NCI-H460 (cell line): ENCODE results near the gene IL22. TPM values are rescaled to one million over a fixed set of nuclear protein-coding genes. Genes with fewer than 3 reads are reported as not detected.
"Not testable (repeated sequence)": the region's sequence is repeated elsewhere in the genome, so short reads cannot be mapped to it uniquely, and the experiment has no call there.

Experiments used
- DNase-seq: peaks from one replicate; pipeline ENCODE4 v3.0.0-alpha.2; 2016; ENCODE audit warnings: low read depth; ENCODE audit errors: extremely low read depth
- total RNA-seq: library from RNA; depleted of rRNA; stranded (reverse); fragments of >200 nt; shearing (Covaris generic); gene quantifications from 2 replicates; pipeline ENCODE4 v1.2.3, GENCODE V29; 2014

IL22 gene
- total RNA-seq, 1 experiment from 2014 or later = not detected

DNA sequence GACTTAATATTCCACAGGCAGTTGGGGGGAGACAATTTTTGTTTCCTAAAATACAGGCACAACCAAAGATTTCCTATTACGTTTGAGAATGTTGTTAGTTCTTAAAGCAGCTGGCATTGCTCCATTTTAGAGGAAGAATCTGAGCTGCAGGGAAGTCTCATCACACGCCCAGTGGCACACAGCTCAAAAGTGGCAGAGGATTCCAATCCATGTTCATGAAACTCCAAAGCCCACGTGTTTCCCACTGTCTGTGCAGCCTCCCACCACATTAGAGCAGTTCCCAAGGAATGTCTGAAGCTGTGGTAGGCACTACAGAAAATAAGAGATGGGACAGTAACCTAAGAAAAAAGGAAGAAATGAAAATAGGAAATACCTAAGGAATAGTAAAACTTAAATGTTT, 21.7 kb downstream of the IL22 start:
- no peak for DNase-seq

DNA sequence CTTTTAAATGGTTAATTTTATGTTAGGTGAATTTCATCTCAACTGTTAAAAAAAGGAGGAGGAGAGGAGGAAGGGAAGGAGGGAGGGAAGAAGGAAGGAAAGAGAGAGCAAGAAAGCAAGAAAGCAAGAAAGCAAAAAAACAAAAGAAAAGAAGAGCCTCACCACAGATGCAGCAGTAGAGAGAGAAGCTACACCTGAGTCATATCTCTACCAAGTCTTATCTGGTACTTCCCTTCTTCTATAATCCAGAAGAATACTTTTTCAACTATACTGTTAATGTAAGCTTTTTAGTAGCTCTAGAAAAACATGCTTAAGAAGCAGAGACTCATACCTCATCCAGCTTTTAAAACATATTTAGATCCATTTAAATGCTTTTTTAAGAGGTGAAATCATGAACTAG, 22.2 kb downstream of the IL22 start:
- DNase-seq = no peak

DNA sequence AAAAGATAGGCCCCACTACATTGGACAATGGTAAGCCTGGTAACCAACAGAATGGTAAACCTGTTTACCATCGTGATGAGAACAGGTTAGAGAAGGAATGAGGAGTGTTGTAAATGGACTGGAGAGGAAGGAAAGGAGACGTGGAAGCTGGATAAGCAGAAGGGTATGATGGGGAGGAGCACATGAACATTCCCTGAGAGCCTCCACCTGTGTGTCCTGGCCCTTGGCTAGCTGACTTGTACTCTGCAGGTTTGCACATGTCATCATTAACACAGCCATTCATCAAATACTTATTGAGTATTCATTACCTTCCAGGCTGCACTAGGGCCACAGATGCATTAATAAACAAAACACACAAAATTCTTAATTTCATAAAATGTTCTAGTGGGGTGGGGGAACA, 23.4 kb downstream of the IL22 start:
- no peak for DNase-seq

DNA sequence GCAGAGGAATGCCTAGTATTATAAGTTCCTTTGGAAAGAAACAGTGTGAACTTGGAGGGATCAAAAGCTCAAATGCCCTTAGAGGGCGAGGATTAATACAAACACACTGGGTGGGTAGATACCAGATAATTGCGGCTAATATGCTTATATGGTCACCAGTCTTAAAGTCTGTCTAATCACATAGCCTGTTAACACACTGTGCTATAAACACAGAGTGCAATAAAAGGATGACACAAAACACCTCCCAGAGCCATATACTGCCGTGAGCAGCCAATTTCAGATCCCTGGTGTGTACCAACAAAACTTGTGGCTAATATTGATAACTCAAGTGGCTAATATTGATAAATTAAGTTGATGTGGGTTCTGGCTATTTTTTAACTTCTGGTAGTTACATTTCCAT, 26.0 kb downstream of the IL22 start:
- no peak for DNase-seq

DNA sequence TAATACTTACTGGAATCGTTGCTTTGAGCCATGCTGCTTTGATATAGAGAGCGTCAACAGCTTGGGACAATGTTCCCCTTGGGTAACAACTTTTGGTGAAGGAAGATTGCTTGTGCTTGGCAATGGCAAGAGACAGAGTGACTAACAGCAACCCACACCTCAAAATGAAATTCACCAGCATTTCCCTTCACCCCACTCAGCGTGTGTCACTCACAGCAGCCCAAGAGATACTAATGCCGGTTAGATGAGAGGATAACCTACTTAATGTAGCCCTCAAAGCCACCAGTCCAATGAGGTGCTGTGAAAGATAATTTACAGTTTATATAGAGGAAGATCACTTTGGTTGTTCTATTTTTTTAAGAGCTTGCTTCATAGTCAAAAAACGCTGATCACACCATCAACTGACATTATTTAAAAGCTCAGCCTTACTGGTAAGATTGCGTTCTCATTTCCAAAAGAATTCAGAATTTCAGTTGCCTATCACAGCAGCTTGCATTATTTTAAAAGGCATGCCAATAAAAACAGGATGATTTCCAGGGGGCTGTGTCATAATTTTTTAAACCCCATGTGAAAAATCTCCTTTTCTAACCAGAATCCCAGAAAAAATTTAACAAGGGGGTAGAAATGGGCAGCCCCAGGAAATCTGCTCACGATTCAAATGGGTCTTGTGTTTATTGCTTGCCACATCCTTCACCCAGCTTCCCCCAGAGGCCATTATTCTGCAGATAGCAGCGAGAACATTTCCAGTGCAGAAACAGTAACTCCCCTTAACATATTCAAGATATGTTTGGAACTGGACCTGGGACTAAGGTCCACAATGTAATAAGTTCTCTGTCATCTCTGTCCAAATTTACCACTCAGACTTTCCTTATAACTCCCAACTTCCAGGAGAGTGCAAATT, 27.6 kb downstream of the IL22 start, which contains the start of gene IL26:
TSS of gene IL26 (minus strand) at position 235 of the 901 bp plus-strand sequence. CDS start at position 181, 54 bp downstream.
- DNase-seq = no peak

DNA sequence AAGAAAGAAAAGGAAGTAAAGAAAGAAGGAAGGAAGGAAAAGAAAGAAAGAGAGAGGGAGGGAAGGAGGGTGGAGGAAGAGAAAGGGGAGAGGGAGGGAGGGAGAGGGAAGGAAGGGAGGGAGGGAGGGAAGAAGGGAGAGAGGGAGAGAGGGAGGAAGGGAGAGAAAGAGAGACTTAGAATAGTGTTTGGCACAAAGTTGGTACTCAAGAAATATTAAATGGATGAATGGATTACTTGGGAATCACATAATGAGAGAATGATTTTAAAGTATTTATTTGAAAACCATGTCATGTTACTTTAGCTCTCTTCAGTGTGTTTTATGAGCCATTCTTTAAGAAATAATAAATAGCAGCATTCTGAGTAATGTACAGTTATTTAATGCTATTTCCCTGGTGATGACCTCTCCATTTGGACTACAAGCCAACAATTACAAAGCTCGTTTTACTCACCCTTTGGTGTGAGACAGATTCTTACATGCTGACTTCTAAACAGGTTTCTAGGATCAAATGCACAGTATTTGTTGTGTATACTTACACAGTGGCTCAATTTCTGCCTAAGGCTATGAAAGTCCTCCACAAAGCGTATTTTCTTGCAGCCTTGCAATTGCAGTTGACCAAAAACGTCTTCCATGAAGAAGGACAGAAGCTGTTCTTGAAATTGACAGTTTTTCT, 28.7 kb downstream of the IL22 start:
- DNase-seq = no peak

DNA sequence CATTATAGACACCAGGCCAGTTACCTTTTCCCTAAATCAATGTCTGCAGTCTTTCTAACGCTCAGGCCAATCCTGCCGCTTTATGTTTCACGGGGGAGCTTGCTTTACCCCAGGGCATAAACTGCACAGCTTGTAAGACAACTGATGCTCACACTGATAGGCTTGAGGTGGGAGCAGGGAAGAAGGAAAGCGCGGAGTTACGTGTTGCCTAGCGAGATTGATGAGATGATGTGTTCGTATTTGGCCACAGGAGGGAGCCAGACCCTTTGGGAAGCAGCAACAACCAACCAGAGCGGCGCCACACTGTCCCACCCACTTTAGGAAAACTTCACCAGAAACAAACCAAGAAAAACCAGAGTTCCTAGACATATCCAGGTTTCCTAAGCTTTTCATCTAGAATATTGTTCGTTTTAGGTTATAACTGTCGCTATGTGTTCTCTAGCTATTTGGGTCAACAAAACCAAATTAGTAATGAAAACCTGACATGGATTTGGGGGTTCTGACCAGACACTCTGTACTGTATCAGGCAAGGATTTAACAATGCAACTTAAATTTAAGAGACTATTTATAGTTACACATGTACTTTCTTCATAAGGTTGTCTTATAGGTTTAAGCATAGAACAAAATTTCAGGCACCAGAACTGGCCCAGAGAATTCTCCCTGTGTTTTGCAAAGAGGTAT, 30.2 kb downstream of the IL22 start:
- peak; percentile 80 for DNase-seq

DNA sequence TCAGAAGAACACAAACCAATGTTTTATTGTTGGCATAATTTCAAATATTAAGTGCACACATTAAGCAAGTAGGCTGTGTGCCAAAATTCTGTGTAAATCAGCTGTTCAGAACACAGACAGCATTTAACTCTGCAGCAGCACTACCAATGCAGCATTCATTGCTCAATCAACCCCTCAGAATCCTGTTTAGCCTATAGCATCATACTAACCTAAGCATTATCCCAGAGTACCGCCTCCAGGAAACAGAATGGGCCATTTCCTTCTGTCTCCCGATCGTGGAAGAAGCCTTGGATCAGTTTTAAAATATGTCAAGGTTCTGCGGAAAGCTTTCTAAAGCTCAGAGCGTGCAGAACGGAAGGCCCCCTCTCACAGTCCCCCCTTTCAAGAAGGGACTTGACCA, 31.1 kb downstream of the IL22 start:
- DNase-seq = no peak

DNA sequence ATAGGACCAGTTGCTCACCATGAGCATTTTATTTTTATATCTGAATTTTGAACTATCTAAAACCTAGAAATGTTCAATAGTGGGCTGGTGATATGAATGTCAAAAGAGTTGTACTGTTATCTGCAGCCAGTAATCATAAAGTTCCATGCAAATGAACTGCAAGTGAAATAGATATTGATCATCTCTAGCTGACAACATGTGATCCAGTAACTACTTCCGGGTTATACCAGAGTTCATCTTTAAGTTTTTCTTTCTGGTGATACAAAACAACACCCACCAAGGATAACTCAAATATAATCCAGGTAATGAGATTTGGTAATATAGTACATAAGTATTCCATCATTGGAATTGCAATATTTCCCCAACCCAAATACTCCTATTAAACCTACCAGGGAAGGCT, 31.9 kb downstream of the IL22 start:
- no peak for DNase-seq

DNA sequence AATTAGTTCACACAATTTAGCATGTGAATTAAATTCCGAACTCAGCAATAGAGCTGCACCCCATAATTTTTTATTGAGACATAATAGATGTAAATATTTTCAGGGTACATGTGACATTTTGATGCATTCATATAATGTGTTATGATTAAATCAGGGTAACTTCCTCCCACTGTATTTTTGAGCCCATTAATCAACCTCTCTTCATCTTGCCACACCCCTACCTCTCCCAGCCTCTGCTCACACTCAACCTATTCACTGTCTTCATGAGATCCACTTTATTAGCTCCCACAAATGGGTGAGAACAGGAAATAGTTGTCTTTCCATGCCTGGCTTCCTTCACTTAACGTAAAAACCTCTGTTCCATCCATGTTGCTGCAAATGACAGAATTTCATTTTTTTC, 42.5 kb downstream of the IL22 start:
- DNase-seq = no peak

DNA sequence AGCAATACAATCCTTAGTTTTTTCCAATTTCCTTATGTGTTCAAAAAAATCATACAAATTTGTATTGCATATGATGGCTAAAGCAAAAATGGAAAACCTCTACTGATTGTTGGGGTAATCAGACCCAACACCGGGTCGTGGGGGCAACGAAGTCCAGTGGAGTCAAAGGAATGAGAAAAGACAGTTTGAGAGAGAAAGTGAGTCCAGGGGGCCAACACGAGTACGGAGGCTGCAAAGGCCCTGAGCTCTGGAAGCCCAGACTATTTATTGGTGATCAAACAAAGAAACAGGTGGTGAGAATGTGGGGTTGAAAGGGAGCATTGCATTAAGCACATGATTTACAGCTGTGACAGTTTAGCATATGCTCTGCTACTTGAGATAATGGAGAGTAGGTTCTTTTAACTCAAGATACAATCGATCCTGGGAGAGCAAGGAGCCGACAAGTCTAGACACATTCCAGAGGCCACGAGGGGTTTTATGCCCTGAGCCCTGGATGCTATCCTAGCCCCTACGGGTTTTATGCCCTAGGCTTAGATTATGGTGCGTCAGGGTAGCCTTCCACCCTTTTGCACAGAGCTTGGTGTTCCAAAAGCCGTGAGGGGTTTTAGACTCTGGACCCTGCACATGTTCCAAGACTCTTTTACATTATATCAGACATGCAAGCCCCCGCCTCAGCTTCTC, 44.2 kb downstream of the IL22 start:
- DNase-seq = not testable (repeated sequence)

DNA sequence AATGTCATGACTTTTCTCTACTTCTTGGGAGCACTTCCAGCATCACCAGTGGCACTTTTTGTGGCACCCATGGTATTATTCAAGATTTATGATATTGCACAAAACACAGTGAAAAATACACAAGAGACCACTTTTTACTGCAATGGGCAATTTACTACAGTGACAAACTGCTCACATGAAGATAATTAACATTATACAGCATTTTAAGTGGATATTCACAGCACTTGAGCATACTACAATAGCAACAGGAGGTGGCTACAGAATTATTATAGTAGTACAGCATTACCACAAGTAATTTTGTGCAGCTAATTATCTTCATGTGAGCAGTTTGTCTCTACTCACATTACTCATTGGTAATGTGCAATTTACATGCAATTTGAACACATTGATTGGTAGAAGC, 46.1 kb downstream of the IL22 start:
- no peak for DNase-seq

DNA sequence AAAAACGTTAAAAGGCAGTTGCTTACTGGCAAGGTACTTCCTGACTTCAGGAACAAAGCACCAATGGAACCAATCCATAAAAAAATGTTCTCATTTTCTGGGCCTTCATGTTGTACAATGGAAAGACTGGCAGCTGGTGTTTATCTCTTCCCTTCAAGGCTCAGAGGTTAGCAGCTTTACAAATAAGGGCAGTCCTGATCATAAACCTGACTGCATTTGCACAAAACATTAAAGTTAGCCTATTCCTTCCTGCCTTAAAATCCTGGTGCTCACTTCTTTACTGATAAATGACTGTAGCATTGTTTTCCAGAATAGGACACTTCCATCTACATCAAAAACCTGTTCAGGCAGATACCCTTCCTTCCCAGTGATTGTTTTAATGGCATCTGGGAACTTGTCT, 47.0 kb downstream of the IL22 start:
- no peak for DNase-seq

DNA sequence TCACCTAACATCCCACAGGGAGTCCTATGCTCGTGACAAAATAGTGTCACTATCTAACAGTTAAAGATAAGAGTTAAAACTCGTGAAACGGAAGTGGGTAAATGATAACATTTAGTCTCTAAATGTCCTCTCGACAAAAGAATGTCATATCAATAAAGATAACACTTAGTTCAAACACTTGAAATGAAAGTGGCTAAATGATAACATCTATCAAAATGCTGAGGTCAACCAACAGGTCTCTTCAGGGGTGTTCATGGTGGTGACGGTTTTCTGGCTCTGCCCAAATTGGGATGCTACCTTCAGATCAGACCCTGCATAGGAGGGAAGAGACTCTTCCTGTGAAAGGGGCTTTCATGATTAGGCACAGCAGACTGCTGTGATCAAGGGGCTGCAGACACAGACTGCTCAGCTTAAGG, 49.9 kb downstream of the IL22 start:
- no peak for DNase-seq

DNA sequence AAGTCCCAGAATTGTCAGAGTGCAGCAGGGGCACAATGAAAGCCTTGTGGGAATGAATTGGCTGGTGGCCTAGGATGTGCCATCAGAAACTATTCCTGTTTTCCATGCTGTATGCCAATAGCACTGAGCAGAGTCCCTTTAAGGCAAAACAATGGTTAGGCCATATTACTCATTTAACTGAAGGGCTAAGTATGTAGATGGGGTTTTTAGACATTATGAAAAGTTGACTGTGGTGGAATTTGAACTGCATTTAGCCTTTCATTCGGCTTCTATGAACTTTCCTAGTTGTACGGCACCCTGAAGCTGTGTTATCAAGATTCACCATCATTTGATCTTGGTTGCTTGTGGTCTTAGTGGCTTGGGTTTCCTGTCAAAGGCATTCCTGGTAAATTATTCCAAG, 52.5 kb downstream of the IL22 start:
- no peak for DNase-seq

DNA sequence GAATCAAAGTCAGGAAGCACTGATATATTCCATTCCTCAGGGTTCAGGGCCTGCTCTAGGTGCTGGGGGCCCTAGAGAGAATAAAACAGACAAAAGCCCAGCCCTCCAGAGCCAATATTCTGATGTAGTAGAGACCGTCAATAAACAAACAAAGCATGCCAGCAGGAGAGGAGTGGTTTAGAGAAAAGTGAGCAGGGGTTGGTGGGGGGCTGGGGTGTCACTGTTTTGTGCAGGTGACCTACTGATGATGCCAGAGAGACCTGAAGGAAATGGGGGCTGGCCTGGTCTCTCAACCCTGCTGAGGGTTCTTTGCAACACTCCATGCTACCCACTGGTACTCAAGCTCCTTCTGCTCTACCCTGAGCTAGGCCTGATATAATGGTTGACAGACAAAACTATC, 54.3 kb downstream of the IL22 start:
- no peak for DNase-seq

DNA sequence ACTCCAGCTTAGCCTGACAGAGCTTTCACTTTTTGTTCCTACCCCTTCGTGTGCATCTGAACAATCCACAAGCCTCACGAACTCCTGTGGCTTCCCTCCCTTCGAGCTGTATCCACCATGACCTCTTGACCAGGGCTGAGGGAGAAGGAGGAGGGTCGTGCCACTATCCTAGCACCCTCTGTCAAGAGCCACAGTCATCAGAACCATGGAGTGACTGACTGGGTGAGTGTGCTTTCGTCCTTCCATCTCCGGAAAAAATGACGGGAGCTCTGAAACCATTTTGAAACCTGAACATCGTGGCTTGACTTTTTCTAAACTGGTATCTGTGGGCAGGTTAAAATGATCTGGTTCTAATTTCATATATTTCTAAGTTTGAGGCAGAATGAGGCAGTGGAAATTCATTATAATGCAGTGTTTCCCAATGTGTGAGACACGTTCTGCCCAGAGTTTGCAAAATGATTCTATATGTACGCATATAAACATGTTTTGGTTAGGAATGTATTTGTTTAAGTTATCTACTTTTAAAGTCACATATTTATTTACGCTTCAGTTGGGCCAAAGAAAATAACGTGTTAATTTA, 54.8 kb downstream of the IL22 start:
- no peak for DNase-seq
